Mesenteric fat pad (tissue), 1 donor: Measurements from ENCODE around the gene IGSF23. TPM values are rescaled to one million over a fixed set of nuclear protein-coding genes. Genes with fewer than 3 reads are reported as not detected.

ENCODE experiments used
- microRNA-seq: library from miRNA; unstranded; fragments of <30 nt; microRNA quantifications from one replicate; pipeline ENCODE4 v1.2.0, GENCODE V29; 2020; ENCODE audit warnings: borderline number of aligned reads
- total RNA-seq: library from RNA; stranded (reverse); fragmentation: NEBNext Ultra II Directional; extraction: Animal tissue kit (Norgen Biotek cat#: 25700); gene quantifications from one replicate; pipeline ENCODE4 v1.2.1, GENCODE V29; 2021
- donor health status: DM: yes; HTN: yes; CAD: no.

IGSF23 gene
- total RNA-seq, 1 donor from 2014 or later, result not detected

Small RNA genes lying within 50 kb of the gene (microRNA-seq; reads per million reads assigned to microRNA genes)
- not detected for gene MIR4531

Other genes with a start within 250 kb of the IGSF23 start
- gene ZNF285, start 212.0 kb upstream of the IGSF23 start, total RNA-seq, result 0.93 TPM
- 4.4 TPM for gene ZNF229, start 165.1 kb upstream of the IGSF23 start, total RNA-seq
- gene ZNF180, start 113.0 kb upstream of the IGSF23 start, total RNA-seq, result 3.9 TPM
- not detected for gene CEACAM20, start 83.9 kb upstream of the IGSF23 start, total RNA-seq
- gene PVR, start 30.3 kb downstream of the IGSF23 start, total RNA-seq, result 30.3 TPM
- 3.7 TPM for gene CEACAM19, start 57.9 kb downstream of the IGSF23 start, total RNA-seq
- gene CEACAM16, start 85.6 kb downstream of the IGSF23 start, total RNA-seq, result not detected
- gene BCL3, start 135.1 kb downstream of the IGSF23 start, total RNA-seq, result 73.8 TPM
- gene CBLC, start 164.3 kb downstream of the IGSF23 start, total RNA-seq, result not detected
- gene BCAM, start 195.5 kb downstream of the IGSF23 start, total RNA-seq, result 42.3 TPM
- 103 TPM for gene NECTIN2, start 232.7 kb downstream of the IGSF23 start, total RNA-seq